ENCODE data around the gene HEBP1.

GRCh38 chr12:12941450-12942350, 58.4 kb downstream of the HEBP1 start:
- no peak for TF ChIP-seq CTCF (IDR thresholded peaks at IDR 0.05; ENCODE audit: low read depth, low read length, poor library complexity, severe bottlenecking)
- no peak for TF ChIP-seq EZH2phosphoT487 (IDR thresholded peaks at IDR 0.05; ENCODE audit: borderline replicate concordance, low read length)

All from DOHH2 (cell line).